Liver (tissue), 3 donors: Measurements from ENCODE around the gene C10orf143.
"Not testable (repeated sequence)": the region's sequence is repeated elsewhere in the genome, so short reads cannot be mapped to it uniquely, and the experiment has no call there.

Source experiments
- EGR1 ChIP-seq, 2 donors: IDR thresholded peaks; 2 replicates each; pipeline ENCODE4 v1.6.1; 2016 to 2018; ENCODE audit warnings: antibody characterized with exemption in 2 of 2, low read depth in 2 of 2
- HNF4G ChIP-seq: IDR thresholded peaks from 2 replicates; pipeline ENCODE4 v1.6.1; 2016; ENCODE audit warnings: antibody characterized with exemption
- JUND ChIP-seq, 2 donors: IDR thresholded peaks; 2 replicates each; pipeline ENCODE4 v1.6.1; 2016; ENCODE audit warnings: antibody characterized with exemption in 2 of 2
- MAX ChIP-seq: IDR thresholded peaks from 2 replicates; pipeline ENCODE4 v1.6.1; 2016; ENCODE audit warnings: antibody characterized with exemption
- RAD21 ChIP-seq, 2 donors: IDR thresholded peaks; 2 replicates each; pipeline ENCODE4 v1.6.1; 2016; ENCODE audit warnings: antibody characterized with exemption in 2 of 2, mild to moderate bottlenecking in 2 of 2
- REST ChIP-seq: IDR thresholded peaks from 2 replicates; pipeline ENCODE4 v1.6.1; 2016; ENCODE audit warnings: antibody characterized with exemption, mild to moderate bottlenecking
- RXRA ChIP-seq, 2 donors: IDR thresholded peaks; 2 replicates each; pipeline ENCODE4 v1.6.1; 2017 to 2018; ENCODE audit warnings: antibody characterized with exemption in 2 of 2, mild to moderate bottlenecking in 1 of 2
- TAF1 ChIP-seq: conservative IDR thresholded peaks from 2 replicates; pipeline ENCODE4 v1.6.1; 2016; ENCODE audit warnings: antibody characterized with exemption, mild to moderate bottlenecking
- YY1 ChIP-seq: IDR thresholded peaks from 2 replicates; pipeline ENCODE4 v1.6.1; 2016; ENCODE audit warnings: antibody characterized with exemption, mild to moderate bottlenecking
- ZBTB33 ChIP-seq: IDR thresholded peaks from 2 replicates; pipeline ENCODE4 v1.6.1; 2016; ENCODE audit warnings: antibody characterized with exemption
- TF ChIP-seq, protein P1 (sequence below): fragments of 150-350 bp; IDR thresholded peaks from 2 replicates; pipeline ENCODE4 v1.5.1; 2017; ENCODE audit warnings: improper control_type of control experiment, low read depth, low read length; ENCODE audit not compliant: missing input control
- donor health status: healthy.
- donor health status: healthy.

DNA sequence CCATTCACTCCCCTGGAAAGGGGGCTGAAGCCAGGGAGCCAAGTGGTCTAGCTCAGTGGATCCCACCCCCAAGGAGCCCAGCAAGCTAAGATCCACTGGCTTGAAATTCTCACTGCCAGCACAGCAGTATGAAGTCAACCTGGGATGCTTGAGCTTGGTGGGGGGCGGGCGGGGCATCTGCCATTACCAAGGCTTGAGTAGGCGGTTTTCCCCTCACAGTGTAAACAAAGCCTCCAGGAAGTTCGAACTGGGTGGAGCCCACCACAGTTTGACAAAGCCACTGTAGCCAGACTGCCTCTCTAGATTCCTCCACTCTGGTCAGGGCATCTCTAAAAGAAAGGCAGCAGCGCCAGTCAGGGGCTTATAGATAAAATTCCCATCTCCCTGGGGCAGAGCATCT, 20.1 kb downstream of the C10orf143 start:
- TF ChIP-seq, protein P1, sequence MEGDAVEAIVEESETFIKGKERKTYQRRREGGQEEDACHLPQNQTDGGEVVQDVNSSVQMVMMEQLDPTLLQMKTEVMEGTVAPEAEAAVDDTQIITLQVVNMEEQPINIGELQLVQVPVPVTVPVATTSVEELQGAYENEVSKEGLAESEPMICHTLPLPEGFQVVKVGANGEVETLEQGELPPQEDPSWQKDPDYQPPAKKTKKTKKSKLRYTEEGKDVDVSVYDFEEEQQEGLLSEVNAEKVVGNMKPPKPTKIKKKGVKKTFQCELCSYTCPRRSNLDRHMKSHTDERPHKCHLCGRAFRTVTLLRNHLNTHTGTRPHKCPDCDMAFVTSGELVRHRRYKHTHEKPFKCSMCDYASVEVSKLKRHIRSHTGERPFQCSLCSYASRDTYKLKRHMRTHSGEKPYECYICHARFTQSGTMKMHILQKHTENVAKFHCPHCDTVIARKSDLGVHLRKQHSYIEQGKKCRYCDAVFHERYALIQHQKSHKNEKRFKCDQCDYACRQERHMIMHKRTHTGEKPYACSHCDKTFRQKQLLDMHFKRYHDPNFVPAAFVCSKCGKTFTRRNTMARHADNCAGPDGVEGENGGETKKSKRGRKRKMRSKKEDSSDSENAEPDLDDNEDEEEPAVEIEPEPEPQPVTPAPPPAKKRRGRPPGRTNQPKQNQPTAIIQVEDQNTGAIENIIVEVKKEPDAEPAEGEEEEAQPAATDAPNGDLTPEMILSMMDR, result not testable (repeated sequence)
- not testable (repeated sequence) for TF ChIP-seq YY1; ZBTB33; HNF4G; TAF1; RXRA (IDR thresholded peaks at IDR 0.05); RAD21 (IDR thresholded peaks at IDR 0.05); MAX; REST; JUND (IDR thresholded peaks at IDR 0.05); EGR1 (IDR thresholded peaks at IDR 0.05; ENCODE audit: low read depth in 2 of 2)
